Dermis microvascular lymphatic vessel endothelial cell (primary cell): ENCODE data around the gene NTM. TPM values are rescaled to one million over a fixed set of nuclear protein-coding genes. Genes with fewer than 3 reads are reported as not detected.
"Not testable (repeated sequence)": the region's sequence is repeated elsewhere in the genome, so short reads cannot be mapped to it uniquely, and the experiment has no call there.

Experiments used
- DNase-seq, 2 donors: peaks; one replicate each; pipeline versions ENCODE4 v3.0.0 to v3.0.0-alpha.2; 2010; ENCODE audit warnings: low read depth in 2 of 2
- total RNA-seq: library from RNA; depleted of rRNA; stranded (reverse); fragments of >200 nt; gene quantifications from 2 replicates; pipeline ENCODE4 v1.2.1, GENCODE V29; 2014

NTM gene
- total RNA-seq, 1 donor from 2014 or later, result under 0.01 TPM

DNA sequence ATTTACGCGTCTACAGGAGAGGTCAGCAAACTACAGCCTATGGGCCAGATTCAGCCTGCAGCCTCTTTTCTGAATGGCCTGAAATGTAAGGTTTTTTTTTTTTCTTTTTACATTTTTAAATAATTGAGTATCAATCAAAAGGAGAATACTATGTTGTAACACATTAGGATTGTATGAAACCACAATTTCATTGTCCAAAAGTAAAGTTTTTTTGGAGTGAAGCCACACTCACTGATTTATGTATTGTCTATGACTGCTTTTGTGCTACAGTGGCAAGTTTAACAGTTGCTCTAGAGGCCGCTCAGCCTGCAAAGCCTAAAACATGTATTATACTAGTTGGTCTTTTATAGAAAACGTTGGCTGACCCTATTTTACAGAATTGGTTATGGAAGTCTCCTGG, 923.2 kb downstream of the NTM start:
- no peak for DNase-seq

DNA sequence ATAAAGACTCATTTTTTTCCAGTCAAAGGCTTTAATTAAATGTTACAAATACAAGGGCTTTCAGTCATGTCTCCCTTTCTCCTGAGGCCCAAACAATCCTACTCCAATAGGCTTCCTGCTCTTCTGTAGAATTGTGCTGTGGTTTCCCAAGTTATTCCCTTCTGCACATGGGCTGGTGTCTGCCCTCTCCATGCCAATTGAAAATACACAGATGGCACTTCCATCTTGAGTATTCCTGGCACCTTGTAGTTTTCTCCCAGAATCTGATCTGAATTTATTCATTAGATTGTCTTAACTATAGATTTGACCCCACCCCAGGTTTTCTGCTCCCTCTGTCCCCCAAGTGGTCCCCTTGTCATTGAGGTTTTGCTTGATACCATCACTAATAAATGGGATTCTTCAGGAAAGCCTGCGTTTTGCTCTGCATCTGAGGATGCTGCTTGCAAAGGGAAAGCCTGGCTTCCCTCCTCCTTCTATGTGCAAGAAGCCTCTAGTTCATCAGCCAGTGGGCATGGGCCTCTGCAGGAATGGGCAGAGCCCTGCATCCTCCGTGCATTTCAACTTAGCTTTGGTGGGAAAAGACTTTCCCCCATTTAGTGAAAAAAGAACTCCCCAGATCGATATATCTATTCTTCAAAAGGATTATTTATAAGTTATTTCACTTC, 926.7 kb downstream of the NTM start:
- no peak for DNase-seq

DNA sequence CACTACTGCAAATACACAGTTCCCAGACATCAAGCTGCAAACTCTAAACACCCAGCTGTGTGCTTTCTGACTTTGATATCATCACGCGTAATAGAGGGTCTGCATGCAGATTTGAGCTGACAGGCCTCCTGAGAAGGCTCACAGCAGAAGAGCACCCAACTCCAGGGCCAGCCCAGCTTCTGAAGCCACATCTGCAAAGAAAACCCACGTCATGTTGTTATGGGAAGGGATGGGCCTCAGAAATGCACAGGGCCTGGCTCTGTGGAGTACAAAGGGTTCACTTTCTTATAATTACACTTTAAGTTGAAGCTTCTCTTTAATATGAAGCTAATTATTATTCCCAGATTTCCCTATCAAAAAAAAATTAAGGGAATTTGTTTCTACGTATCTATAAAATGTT, 927.9 kb downstream of the NTM start:
- DNase-seq, result no peak

- no peak for DNase-seq
Measured at GRCh38 chr11:132300283-132300682, 929.9 kb downstream of the NTM start.

DNA sequence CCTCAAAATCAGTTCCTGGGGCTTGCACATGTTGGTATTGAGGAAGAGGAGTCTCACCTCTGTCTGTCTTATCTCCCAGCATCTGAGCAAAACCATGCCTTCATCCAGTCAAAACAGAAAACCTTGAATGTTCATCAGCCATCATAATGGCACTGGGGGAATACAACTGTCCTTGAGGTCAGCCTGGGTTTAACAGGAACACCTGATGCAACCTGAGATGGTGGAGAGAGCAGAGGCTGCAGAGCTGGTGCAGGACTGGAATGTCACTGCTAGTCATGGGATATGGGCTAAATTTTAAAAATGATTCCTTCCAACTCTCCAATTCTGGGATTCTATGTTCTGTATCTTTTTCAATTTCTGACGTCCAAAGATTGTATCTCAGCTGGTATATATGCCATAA, 931.0 kb downstream of the NTM start:
- DNase-seq, result no peak

DNA sequence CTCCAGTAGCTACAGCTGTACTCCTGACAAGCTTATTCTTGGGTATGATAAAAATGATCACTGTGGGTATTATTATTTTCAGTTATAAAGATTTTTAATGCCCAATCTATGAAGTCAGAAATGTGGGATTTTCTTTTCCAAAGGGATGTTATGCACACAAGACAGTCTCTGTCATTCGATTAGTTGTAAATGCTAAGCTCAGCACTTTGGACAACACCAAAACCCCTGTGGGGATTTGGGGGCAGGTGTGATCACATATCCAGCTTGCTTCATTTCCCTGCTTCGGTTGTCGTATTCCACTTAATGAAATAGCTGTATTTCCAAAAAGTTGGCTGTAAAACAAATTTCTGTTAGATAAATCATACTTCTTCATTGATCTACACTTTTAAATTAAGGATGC, 931.5 kb downstream of the NTM start:
- DNase-seq, result no peak

- DNase-seq, result no peak
Measured at GRCh38 chr11:132307309-132308020, 937.0 kb downstream of the NTM start.

GRCh38 chr11:132310390-132311375, 940.3 kb downstream of the NTM start:
- DNase-seq, result no peak

DNA sequence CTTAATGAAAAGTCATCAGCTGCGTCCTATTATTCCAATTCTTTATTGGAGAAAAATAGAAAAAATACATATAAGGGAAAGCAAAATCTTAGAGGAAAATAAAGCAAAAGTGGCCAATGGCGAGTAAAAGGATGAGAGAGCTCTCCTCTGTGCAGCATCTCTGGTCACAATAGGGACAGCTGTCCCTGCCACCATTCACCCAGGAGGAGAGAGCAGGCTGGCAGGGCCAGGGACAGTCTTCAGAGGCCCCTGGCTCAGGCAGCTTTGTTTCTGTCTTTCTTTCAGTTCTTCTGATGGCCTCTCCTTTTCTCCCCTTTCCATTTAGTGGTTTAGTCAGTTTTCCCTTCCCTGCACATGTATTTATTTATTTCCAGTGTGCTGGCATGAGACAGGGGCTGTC, 941.3 kb downstream of the NTM start:
- DNase-seq, result no peak

- DNase-seq, result peak in 1 of 2 donors; percentile 2
Measured at GRCh38 chr11:132312161-132312560, 941.7 kb downstream of the NTM start.

- DNase-seq, result no peak
Measured at GRCh38 chr11:132312701-132313111, 942.3 kb downstream of the NTM start.

GRCh38 chr11:132314911-132315455, 944.6 kb downstream of the NTM start:
- DNase-seq, result no peak

DNA sequence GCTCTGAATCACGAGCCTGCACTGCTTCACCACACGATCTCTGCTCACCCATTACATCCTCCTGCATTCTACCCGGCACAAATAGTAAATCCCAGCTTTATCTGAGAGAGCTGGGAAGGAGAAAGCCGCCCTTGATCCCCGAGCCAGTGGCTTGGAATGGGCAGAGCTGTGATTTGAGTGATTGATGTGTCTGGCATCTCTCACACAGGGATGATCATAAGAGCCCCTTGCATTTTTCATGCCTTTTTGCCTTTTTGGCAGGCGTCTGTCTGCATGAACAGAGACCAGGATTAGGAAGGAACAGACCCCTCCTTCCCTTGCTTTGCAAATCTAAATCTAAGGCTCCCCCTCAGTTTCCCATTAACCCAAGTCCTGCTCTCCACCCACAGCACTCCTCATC, 945.3 kb downstream of the NTM start:
- DNase-seq, result no peak

DNA sequence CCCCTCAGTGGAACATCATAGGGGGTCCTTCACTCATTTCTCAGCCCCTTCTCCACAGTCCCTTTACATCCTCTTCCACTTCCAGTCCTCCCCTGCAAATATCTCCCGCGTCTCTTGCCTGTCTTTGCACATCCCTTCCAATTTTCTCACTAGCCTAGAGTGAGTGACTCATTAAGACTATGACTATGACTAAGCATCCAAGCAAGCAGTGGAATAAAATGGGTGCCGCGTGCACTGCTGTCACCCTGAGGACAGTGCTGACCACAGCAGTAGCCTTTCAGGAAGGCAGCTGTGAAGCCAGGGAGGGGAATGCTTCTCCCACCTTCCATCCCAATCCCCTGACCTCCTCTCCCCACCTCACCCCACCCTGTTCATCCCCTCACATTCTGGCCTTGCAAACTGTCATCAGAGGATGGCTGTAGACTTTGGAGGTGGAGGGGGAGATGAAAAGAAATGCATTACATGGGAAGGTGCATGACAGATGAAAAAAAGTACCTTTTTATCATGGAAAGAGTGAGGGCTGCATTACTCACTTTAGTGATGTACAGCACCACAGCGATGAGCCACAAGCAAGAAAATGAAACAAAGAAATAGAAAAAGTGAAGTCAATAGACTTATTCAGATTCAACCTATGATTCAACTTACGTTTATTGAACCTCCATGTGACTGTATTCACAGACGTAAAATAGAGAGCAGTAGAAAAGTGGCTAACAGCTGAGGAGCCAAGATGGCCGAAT, 948.2 kb downstream of the NTM start:
- DNase-seq, result no peak

DNA sequence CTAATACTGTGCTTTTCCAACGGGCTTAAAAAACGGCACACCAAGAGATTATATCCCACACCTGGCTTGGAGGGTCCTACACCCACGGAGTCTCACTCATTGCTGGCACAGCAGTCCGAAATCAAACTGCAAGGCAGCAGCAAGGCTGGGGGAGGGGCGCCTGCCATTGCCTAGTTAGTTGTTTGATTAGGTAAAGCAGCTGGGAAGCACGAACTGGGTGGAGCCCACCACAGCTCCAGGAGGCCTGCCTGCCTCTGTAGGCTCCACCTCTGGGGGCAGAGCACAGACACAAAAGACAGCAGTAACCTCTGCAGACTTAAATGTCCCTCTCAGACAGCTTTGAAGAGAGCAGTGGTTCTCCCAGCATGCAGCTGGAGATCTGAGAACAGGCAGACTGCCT, 949.0 kb downstream of the NTM start:
- DNase-seq, result not testable (repeated sequence)

- DNase-seq, result no peak
Measured at GRCh38 chr11:132330515-132330914, 960.1 kb downstream of the NTM start.

- DNase-seq, result no peak
Measured at GRCh38 chr11:132332521-132332920, 962.1 kb downstream of the NTM start.

DNA sequence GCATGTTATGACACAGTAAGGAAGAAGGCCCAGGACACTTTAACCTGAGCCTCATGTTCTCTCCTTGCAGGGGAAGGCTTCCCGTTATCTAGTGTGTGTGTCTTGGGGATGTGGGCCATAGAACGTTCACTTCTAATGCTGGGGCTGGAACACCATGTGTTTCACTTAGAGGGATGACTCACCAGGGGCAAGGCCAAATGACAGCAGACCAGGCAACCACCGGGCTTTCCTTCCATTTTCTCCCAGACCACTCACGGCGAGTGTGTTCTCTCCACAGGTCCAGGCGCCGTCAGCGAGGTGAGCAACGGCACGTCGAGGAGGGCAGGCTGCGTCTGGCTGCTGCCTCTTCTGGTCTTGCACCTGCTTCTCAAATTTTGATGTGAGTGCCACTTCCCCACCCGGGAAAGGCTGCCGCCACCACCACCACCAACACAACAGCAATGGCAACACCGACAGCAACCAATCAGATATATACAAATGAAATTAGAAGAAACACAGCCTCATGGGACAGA, 964.4 kb downstream of the NTM start:
- DNase-seq, result no peak

- DNase-seq, result no peak
Measured at GRCh38 chr11:132335311-132335710, 964.9 kb downstream of the NTM start.

DNA sequence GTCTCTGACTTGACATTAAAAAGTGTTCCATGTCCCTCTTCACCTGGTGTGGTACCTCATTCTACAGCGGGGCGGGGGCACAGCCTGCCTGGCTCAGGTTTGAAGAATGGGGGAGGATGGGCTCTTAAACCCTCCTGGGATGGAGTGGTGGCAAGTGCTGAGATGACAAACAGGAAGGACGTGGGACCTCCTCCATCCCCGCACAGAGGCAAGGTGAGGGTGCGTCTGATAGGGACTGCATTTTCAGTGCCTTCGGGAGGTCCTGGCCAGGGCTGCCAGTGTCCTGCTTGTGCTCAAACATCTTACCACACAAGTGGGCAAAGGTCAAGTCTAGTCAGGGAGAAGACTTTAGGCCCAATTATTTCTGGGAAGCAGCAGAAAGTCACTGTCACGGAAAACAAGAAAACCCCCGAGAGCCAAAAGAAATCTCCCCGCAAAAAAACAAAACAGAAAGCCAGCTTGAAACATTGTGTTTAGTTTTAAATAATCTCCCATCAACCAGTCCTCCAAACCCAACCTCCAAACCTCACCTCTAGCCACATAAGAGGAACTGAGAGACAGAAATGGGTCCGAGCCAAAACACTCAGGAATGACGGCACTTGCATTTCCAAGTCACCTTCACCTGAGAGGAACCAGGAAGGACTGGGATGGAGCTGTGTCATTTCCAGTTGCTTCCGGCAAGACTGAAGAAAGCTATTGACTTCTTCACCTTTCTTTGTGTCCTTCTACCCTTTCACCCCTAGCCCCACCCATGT, 966.5 kb downstream of the NTM start:
- no peak for DNase-seq
